Neuronal stem cell (in vitro differentiated cells): Measurements from ENCODE around the gene ABHD2.
A peak's percentile ranks its signal among the peaks of the same experiment; 100 is the strongest.

ENCODE experiments used
- DNase-seq: peaks from one replicate; pipeline ENCODE4 v3.0.0-alpha.2; 2013; ENCODE audit warnings: low spot score
- H2AFZ ChIP-seq: one replicate; pipeline ENCODE4 v1.6.1; 2013; ENCODE audit warnings: mild to moderate bottlenecking, low read length, inconsistent platforms
- H2AK5ac ChIP-seq: 2 replicates; pipeline ENCODE4 v1.6.1; 2013; ENCODE audit warnings: low read depth, mild to moderate bottlenecking, inconsistent platforms, low read length, moderate library complexity, mixed read lengths
- H2BK120ac ChIP-seq: 2 replicates; pipeline ENCODE4 v1.6.1; 2013; ENCODE audit warnings: low read depth, mild to moderate bottlenecking, inconsistent platforms, low read length, moderate library complexity, mixed read lengths
- H2BK12ac ChIP-seq: one replicate; pipeline ENCODE4 v1.6.1; 2013; ENCODE audit warnings: low read length, inconsistent platforms
- H2BK15ac ChIP-seq: 2 replicates; pipeline ENCODE4 v1.6.1; 2013; ENCODE audit warnings: mild to moderate bottlenecking, low read length, inconsistent platforms, mixed read lengths
- H2BK5ac ChIP-seq: one replicate; pipeline ENCODE4 v1.6.1; 2013; ENCODE audit warnings: inconsistent platforms, mild to moderate bottlenecking, low read length, moderate library complexity
- H3K14ac ChIP-seq: one replicate; pipeline ENCODE4 v1.6.1; 2013; ENCODE audit warnings: low read length, inconsistent platforms
- H3K18ac ChIP-seq: 2 replicates; pipeline ENCODE4 v1.6.1; 2013; ENCODE audit warnings: low read length, inconsistent platforms
- H3K23ac ChIP-seq: 2 replicates; pipeline ENCODE4 v1.6.1; 2013; ENCODE audit warnings: low read depth, mild to moderate bottlenecking, mixed read lengths, low read length, inconsistent platforms; ENCODE audit not compliant: poor library complexity
- H3K27ac ChIP-seq: replicated peaks from 3 replicates; pipeline ENCODE4 v1.5.1; 2013; ENCODE audit warnings: low read length, inconsistent platforms
- H3K27me3 ChIP-seq, 3 experiments: 2 replicates each; pipeline ENCODE4 v1.6.1; 2013; ENCODE audit warnings: low read length in 3 of 3, mild to moderate bottlenecking in 2 of 3, inconsistent platforms in 1 of 3, low read depth in 1 of 3, mixed read lengths in 1 of 3, moderate library complexity in 1 of 3; ENCODE audit not compliant: control insufficient read depth in 3 of 3, insufficient read depth in 3 of 3
- H3K36me3 ChIP-seq, 2 donors: replicated peaks in 1 of 2; 2 replicates each; pipeline ENCODE4 v1.6.1; 2013; ENCODE audit warnings: low read length in 2 of 2; ENCODE audit not compliant: control insufficient read depth in 2 of 2, insufficient read depth in 2 of 2
- H3K4ac ChIP-seq: 2 replicates; pipeline ENCODE4 v1.6.1; 2013; ENCODE audit warnings: inconsistent platforms, mild to moderate bottlenecking, low read length, moderate library complexity
- H3K4me1 ChIP-seq, 2 donors: 1 replicate in 1 of 2; 2 replicates in 1 of 2; pipeline ENCODE4 v1.6.1; 2013; ENCODE audit warnings: low read length in 2 of 2, low read depth in 1 of 2; ENCODE audit not compliant: control insufficient read depth in 2 of 2, insufficient read depth in 1 of 2
- H3K4me2 ChIP-seq: one replicate; pipeline ENCODE4 v1.6.1; 2013; ENCODE audit warnings: mild to moderate bottlenecking, low read length, inconsistent platforms; ENCODE audit not compliant: insufficient read depth, poor library complexity, severe bottlenecking
- H3K4me3 ChIP-seq, 2 donors: 2 replicates each; pipeline ENCODE4 v1.5.1; 2013; ENCODE audit warnings: low read length in 2 of 2, mild to moderate bottlenecking in 2 of 2, inconsistent platforms in 1 of 2, moderate library complexity in 1 of 2
- H3K79me1 ChIP-seq: one replicate; pipeline ENCODE4 v1.6.1; 2013; ENCODE audit warnings: low read depth, mild to moderate bottlenecking, inconsistent platforms, low read length, moderate library complexity
- H3K9ac ChIP-seq: one replicate; pipeline ENCODE4 v1.6.1; 2013; ENCODE audit warnings: mild to moderate bottlenecking, low read depth, low read length, inconsistent platforms; ENCODE audit not compliant: poor library complexity
- H3K9me3 ChIP-seq, 2 donors: replicated peaks in 1 of 2; 2 replicates each; pipeline versions ENCODE3 to v1.6.1; 2013; ENCODE audit warnings: low read length in 2 of 2, mild to moderate bottlenecking in 2 of 2, inconsistent platforms in 1 of 2, low read depth in 1 of 2, mixed read lengths in 1 of 2, moderate library complexity in 1 of 2; ENCODE audit not compliant: control insufficient read depth in 2 of 2, insufficient read depth in 1 of 2
- H4K8ac ChIP-seq: one replicate; pipeline ENCODE4 v1.6.1; 2013; ENCODE audit warnings: low read depth, mild to moderate bottlenecking, inconsistent platforms, low read length, moderate library complexity
- H4K91ac ChIP-seq: one replicate; pipeline ENCODE4 v1.6.1; 2013; ENCODE audit warnings: low read length, low read depth, mild to moderate bottlenecking, inconsistent platforms; ENCODE audit not compliant: poor library complexity
- WGBS, 2 donors: extraction: QIAGEN DNeasy Blood & Tissue Kit; methylation state at CpG; one replicate each; pipeline ENCODE4 v1.1.7; 2013; ENCODE audit warnings: missing lambda C conversion rate in 2 of 2, mixed read lengths in 1 of 2; ENCODE audit not compliant: insufficient read length in 2 of 2, insufficient replicate concordance in 1 of 2; ENCODE audit errors: extremely low coverage in 2 of 2; 5-methylcytosine and 5-hydroxymethylcytosine counted together

Gene ABHD2

GRCh38 chr15:89177633-89178306 lies 89.5 kb downstream of the ABHD2 start:
- Histone ChIP-seq H3K4me1 (no peaks in the 10 kb centered on the region), H3K4me2 (no peak overlapping the region), H3K14ac (no peak overlapping the region), H2BK120ac (no peak overlapping the region), H2AK5ac (no peak overlapping the region), H3K27ac (no peak overlapping the region), H3K36me3 (peaks cover 0 to 21% of the 10 kb centered on the region in 2 donors), H3K9ac (no peak overlapping the region), H3K79me1 (no peaks in the 10 kb centered on the region), H4K91ac (no peak overlapping the region), H3K23ac (no peak overlapping the region), H3K18ac (no peak overlapping the region), H2AFZ (peak overlapping the region; percentile 67), H3K9me3 (no peaks in the 10 kb centered on the region), H3K4me3 (no peak overlapping the region), H2BK12ac (no peak overlapping the region), H4K8ac (no peak overlapping the region), H2BK5ac (no peak overlapping the region), H3K4ac (no peak overlapping the region), H2BK15ac (no peak overlapping the region), H3K27me3 (no peaks in the 10 kb centered on the region)
- WGBS, 2 donors, result no CpG with 5 or more reads among the region's 6 CpGs
- DNase-seq, result peak; percentile 74

DNA sequence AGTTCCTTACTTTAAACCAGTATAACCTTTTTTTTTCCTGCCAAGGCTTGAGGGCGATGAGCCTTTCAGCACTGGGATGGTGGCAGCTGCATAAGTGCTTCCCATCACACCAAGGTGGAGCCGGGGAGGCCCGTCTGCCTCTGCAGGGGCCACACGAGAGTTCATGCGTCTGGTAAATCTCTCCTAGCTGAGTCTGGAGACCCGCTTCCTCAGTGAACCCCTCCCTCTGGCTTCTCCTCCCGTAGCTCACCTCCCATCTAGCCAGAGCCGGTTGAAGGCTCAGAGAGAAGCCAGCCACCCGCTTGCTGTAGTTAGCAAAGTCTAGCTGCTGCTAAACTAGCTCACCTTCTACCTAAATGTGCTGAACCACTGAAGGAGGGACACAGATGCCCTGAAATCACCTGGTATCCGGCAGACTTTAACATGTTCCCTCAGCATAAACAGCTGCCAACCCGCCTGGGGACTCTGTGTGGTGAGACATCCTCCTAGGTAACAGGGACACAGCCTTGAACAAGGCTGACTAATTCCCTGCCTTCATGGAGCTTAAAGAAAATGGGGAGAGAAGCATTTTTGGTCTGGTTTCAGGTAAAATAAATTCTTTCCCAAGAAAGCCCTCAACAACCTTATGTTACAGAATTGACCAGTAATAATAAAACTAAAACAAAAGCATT lies 90.2 kb downstream of the ABHD2 start:
- peaks cover 0 to 21% of the 10 kb centered on the region in 2 donors for H3K36me3 ChIP-seq
- no CpG with 5 or more reads among the region's 11 CpGs for WGBS, 2 donors
- H3K27me3 ChIP-seq, result no peaks in the 10 kb centered on the region
- H2BK12ac ChIP-seq, result no peak overlapping the region
- no peak overlapping the region for H3K4ac ChIP-seq
- no peak overlapping the region for H3K9ac ChIP-seq
- no peak overlapping the region for H2BK5ac ChIP-seq
- no peak overlapping the region for H2AFZ ChIP-seq
- no peaks in the 10 kb centered on the region for H3K79me1 ChIP-seq
- no peak overlapping the region for H3K4me2 ChIP-seq
- H2BK120ac ChIP-seq, result no peak overlapping the region
- no peak overlapping the region for H4K8ac ChIP-seq
- H3K4me1 ChIP-seq, result no peaks in the 10 kb centered on the region
- H3K4me3 ChIP-seq, result no peak overlapping the region
- no peak overlapping the region for H3K18ac ChIP-seq
- H3K23ac ChIP-seq, result no peak overlapping the region
- no peak overlapping the region for H4K91ac ChIP-seq
- H2BK15ac ChIP-seq, result no peak overlapping the region
- DNase-seq, result no peak
- no peak overlapping the region for H3K14ac ChIP-seq
- no peak overlapping the region for H2AK5ac ChIP-seq
- H3K27ac ChIP-seq, result no peak overlapping the region
- no peaks in the 10 kb centered on the region for H3K9me3 ChIP-seq

DNA sequence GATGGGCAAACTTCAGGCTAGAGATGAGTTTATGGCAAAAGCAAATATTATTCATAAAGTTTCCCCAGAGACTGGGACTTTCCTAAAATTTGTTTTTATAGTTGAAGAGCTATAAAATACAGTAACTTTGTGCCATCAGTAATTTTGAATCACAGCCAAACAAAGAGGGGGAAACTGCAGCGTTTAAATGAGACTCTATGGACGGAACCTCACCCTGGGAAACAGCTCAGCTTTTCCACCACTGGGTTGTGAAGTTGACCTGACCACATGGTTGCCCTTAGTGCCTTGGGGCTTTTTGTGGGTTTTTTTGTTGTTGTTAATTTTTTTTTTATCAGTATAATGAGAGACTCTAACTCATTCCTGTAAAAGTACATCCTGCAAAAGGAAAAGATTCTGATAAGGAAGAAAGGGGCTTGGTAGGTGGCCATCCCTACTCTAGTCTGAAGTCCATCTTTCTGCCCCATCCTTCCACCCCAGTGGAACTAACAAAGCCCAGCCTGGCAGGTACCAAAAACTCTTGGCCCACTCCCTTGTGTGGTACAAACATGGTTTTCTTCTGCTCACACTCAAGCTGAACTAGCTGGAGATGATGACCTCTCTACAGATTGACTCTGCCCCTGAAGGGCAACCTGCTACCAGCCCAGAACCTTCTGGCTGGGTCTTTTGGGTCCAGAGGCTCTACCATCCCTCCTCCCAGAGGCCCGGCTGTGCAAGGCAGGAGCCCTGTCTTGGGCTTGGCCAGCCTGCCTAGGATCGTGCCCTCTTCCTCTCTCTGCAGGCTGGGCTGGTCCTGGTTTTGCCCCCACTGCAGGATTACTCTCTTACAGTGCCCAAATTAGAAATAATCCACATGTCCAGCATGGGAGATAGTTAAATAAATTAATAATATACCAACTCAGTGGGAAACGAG lies 92.0 kb downstream of the ABHD2 start:
- Histone ChIP-seq H3K9me3 (no peaks in the 10 kb centered on the region), H2AFZ (no peak overlapping the region), H2BK120ac (no peak overlapping the region), H4K8ac (no peak overlapping the region), H2BK15ac (no peak overlapping the region), H3K14ac (peak overlapping the region; percentile 33), H3K27ac (no peak overlapping the region), H2BK12ac (no peak overlapping the region), H3K4me3 (no peak overlapping the region), H3K4ac (no peak overlapping the region), H2AK5ac (no peak overlapping the region), H3K23ac (no peak overlapping the region), H3K4me1 (no peaks in the 10 kb centered on the region), H3K27me3 (no peaks in the 10 kb centered on the region), H3K36me3 (peaks cover 0 to 21% of the 10 kb centered on the region in 2 donors), H3K18ac (no peak overlapping the region), H3K9ac (no peak overlapping the region), H3K79me1 (no peaks in the 10 kb centered on the region), H4K91ac (no peak overlapping the region), H2BK5ac (no peak overlapping the region), H3K4me2 (no peak overlapping the region)
- no CpG with 5 or more reads among the region's 5 CpGs for WGBS, 2 donors
- no peak for DNase-seq

- no peak overlapping the region for H3K14ac ChIP-seq
- H3K9me3 ChIP-seq, result no peaks in the 10 kb centered on the region
- no peak for DNase-seq
- no peak overlapping the region for H2BK12ac ChIP-seq
- no peaks in the 10 kb centered on the region for H3K27me3 ChIP-seq
- peaks cover 2 to 16% of the 10 kb centered on the region in 2 donors for H3K36me3 ChIP-seq
- H3K9ac ChIP-seq, result no peak overlapping the region
- H3K4me1 ChIP-seq, result no peaks in the 10 kb centered on the region
- no peak overlapping the region for H3K27ac ChIP-seq
- H2BK5ac ChIP-seq, result no peak overlapping the region
- H3K79me1 ChIP-seq, result no peaks in the 10 kb centered on the region
- H3K4me2 ChIP-seq, result no peak overlapping the region
- H2BK120ac ChIP-seq, result no peak overlapping the region
- H2AK5ac ChIP-seq, result no peak overlapping the region
- H2BK15ac ChIP-seq, result no peak overlapping the region
- H3K18ac ChIP-seq, result peak overlapping the region; percentile 42
- no peak overlapping the region for H3K4me3 ChIP-seq
- WGBS, 2 donors, result no CpG with 5 or more reads among the region's 6 CpGs
- no peak overlapping the region for H3K23ac ChIP-seq
- no peak overlapping the region for H2AFZ ChIP-seq
- H4K8ac ChIP-seq, result no peak overlapping the region
- no peak overlapping the region for H3K4ac ChIP-seq
- H4K91ac ChIP-seq, result no peak overlapping the region
These were observed 96.1 kb downstream of the ABHD2 start for GRCh38 chr15:89184357-89184756.
